ENCODE results near the gene SUN1. TPM values are rescaled to one million over a fixed set of nuclear protein-coding genes. Genes with fewer than 3 reads are reported as not detected.

SUN1 gene
- total and polyA plus RNA-seq, 2 donors (not counting 3 experiments of a cell fraction or from before 2014, with no cell fraction given): 158 to 410 TPM

DNA sequence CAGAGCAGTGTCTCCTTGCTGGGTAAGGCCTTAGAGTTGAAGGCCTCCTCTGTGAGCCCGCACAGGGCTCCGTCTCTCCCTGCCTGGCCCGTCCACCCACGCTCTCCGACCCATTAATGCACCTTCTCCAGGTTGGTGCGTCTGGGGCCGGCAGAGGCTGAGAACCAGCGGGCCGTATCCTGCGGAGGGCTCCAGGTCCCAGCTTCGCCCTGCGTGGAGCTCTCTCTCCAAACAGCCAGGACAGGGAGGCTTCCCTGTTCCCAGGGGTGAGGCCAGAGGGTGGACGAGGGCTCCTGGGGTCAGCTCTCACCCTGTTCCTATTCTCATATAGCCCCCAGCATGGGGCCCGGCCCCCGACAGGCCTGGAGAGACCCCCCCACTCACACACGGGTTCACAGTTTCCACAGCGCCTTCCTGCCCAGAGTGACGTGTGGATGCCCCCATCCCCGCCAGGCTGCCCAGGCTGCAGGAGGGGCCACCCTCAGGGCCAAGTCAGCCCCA is 78.7 kb downstream of the SUN1 start:
- Histone ChIP-seq H3K27me3 (ENCODE audit: control insufficient read depth in 2 of 2, insufficient read depth in 2 of 2, low read length in 2 of 2) (peaks cover 3 to 6% of the 10 kb centered on the region in 2 experiments), H3K9ac (replicated peaks; ENCODE audit: extremely low read depth, insufficient read depth, low read length) (no peak overlapping the region), H3K9me1 (replicated peaks; ENCODE audit: control insufficient read depth, extremely low read depth, insufficient read depth, low read length) (no peaks in the 10 kb centered on the region), H3K27ac (ENCODE audit: insufficient read depth, low read depth, low read length) (no peak overlapping the region), H3K79me2 (ENCODE audit: control insufficient read depth, insufficient read depth, low read length) (no peaks in the 10 kb centered on the region), H2AFZ (ENCODE audit: low read depth, low read length) (no peak overlapping the region), H4K20me1 (replicated peaks; ENCODE audit: control insufficient read depth, extremely low read depth, insufficient read depth, low read length) (no peaks in the 10 kb centered on the region), H3K9me3 (replicated peaks; ENCODE audit: control insufficient read depth, insufficient read depth, low read length) (no peaks in the 10 kb centered on the region), H3K4me2 (ENCODE audit: insufficient read depth, low read length) (no peak overlapping the region), H3K36me3 (ENCODE audit: control insufficient read depth in 2 of 2, extremely low read depth in 1 of 2, insufficient read depth in 2 of 2, low read length in 2 of 2) (no peaks in the 10 kb centered on the region), H3K4me3 (replicated peaks in 1 of 3; ENCODE audit: insufficient read depth in 1 of 3, low read depth in 1 of 3, low read length in 3 of 3) (no peak overlapping the region), H3K4me1 (ENCODE audit: control insufficient read depth, extremely low read depth, insufficient read depth, low read length) (no peaks in the 10 kb centered on the region)
- intact Hi-C loops (cut with micrococcal nuclease) (no loop called here), dilution Hi-C loops (cut with MboI; ENCODE audit: extremely low pct_ligation_motif_present, low sequenced_read_pairs) (no loop called here)
- ChIA-PET POLR2A (no interaction called here), CTCF (interaction anchor here (1.1 kb wide), 1 partner anchor 41 kb away, joined by 3 read pairs; no protein-coding TSS in a partner anchor)
- TF ChIP-seq POLR2AphosphoS5 (IDR thresholded peaks at IDR 0.05; ENCODE audit: insufficient read depth, low read depth, low read length): no peak
- no peak for TF ChIP-seq POLR2A (IDR thresholded peaks at IDR 0.05; ENCODE audit: low read depth, low read length)
- TF ChIP-seq, protein P1, sequence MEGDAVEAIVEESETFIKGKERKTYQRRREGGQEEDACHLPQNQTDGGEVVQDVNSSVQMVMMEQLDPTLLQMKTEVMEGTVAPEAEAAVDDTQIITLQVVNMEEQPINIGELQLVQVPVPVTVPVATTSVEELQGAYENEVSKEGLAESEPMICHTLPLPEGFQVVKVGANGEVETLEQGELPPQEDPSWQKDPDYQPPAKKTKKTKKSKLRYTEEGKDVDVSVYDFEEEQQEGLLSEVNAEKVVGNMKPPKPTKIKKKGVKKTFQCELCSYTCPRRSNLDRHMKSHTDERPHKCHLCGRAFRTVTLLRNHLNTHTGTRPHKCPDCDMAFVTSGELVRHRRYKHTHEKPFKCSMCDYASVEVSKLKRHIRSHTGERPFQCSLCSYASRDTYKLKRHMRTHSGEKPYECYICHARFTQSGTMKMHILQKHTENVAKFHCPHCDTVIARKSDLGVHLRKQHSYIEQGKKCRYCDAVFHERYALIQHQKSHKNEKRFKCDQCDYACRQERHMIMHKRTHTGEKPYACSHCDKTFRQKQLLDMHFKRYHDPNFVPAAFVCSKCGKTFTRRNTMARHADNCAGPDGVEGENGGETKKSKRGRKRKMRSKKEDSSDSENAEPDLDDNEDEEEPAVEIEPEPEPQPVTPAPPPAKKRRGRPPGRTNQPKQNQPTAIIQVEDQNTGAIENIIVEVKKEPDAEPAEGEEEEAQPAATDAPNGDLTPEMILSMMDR (IDR thresholded peaks at IDR 0.05; ENCODE audit: extremely low read depth in 1 of 2, insufficient read depth in 1 of 2, low read depth in 1 of 2, low read length in 2 of 2): no peak
- TF ChIP-seq JUN (IDR thresholded peaks at IDR 0.05; ENCODE audit: borderline replicate concordance, insufficient read depth, insufficient read length, low read depth): no peak
- no peak for TF ChIP-seq EZH2 (IDR thresholded peaks at IDR 0.05; ENCODE audit: borderline replicate concordance, low read depth, low read length, severe bottlenecking)
- TF ChIP-seq MYC (IDR thresholded peaks at IDR 0.05; ENCODE audit: low read depth, low read length): no peak
- no peak for TF ChIP-seq GATA2 (IDR thresholded peaks at IDR 0.05; ENCODE audit: insufficient read depth, insufficient read length, low read depth, low read length)
- no peak for TF ChIP-seq FOS (IDR thresholded peaks at IDR 0.05; ENCODE audit: borderline replicate concordance, insufficient read depth, low read length)
- no peak for TF ChIP-seq MAX (IDR thresholded peaks at IDR 0.05; ENCODE audit: insufficient read depth, insufficient read length)
- FAIRE-seq (no peak), DNase-seq (ENCODE audit: low read depth, low spot score) (no peak)
- BruUV-seq (replicated peaks): no TSS peak

Data from endothelial cell of umbilical vein (primary cell).